Neural progenitor cell (in vitro differentiated cells): ENCODE measurements around the gene PPM1D. TPM values are rescaled to one million over a fixed set of nuclear protein-coding genes. Genes with fewer than 3 reads are reported as not detected.

Experiments
- DNase-seq: peaks from one replicate; pipeline ENCODE4 v3.0.0-alpha.2; 2016; ENCODE audit warnings: low spot score
- H2AFZ ChIP-seq: fragments of 200-600 bp; sonication (generic); replicated peaks from 2 replicates; pipeline ENCODE4 v1.6.1; 2016; ENCODE audit warnings: antibody characterized with exemption
- H3F3A ChIP-seq: fragments of 200-600 bp; sonication (generic); 2 replicates; pipeline ENCODE4 v1.6.1; 2016; ENCODE audit warnings: antibody characterized with exemption, low read depth
- H3K27ac ChIP-seq: fragments of 200-600 bp; sonication (generic); 2 replicates; pipeline ENCODE4 v1.5.1; 2016; ENCODE audit warnings: mild to moderate bottlenecking
- H3K27me3 ChIP-seq: fragments of 200-600 bp; sonication (generic); 2 replicates; pipeline ENCODE4 v1.6.1; 2016; ENCODE audit warnings: mild to moderate bottlenecking, moderate library complexity
- H3K36me3 ChIP-seq: fragments of 200-600 bp; sonication (generic); 2 replicates; pipeline ENCODE4 v1.5.1; 2016
- H3K4me1 ChIP-seq: fragments of 200-600 bp; sonication (generic); 2 replicates; pipeline ENCODE4 v1.6.1; 2016; ENCODE audit warnings: mixed run types
- H3K4me2 ChIP-seq: fragments of 200-600 bp; sonication (generic); 2 replicates; pipeline ENCODE4 v1.6.1; 2016
- H3K4me3 ChIP-seq: fragments of 200-600 bp; sonication (generic); 2 replicates; pipeline ENCODE4 v1.5.1; 2016
- H3K79me2 ChIP-seq: fragments of 200-600 bp; sonication (generic); 2 replicates; pipeline ENCODE4 v1.6.1; 2016; ENCODE audit warnings: low read depth
- H3K9ac ChIP-seq: fragments of 200-600 bp; sonication (generic); 2 replicates; pipeline ENCODE4 v1.6.1; 2016
- H3K9me3 ChIP-seq: fragments of 200-600 bp; sonication (generic); 2 replicates; pipeline ENCODE4 v1.5.1; 2016; ENCODE audit warnings: low read depth
- H4K20me1 ChIP-seq: fragments of 200-600 bp; sonication (generic); 2 replicates; pipeline ENCODE4 v1.6.1; 2016; ENCODE audit warnings: low read depth
- H3K27ac Mint-ChIP-seq: 3 replicates; pipeline ENCODE4 v1.8.0; 2021; ENCODE audit warnings: mixed read lengths
- H3K27me3 Mint-ChIP-seq: 2 replicates; pipeline ENCODE4 v1.8.0; 2022; ENCODE audit warnings: low read depth, mild to moderate bottlenecking, inconsistent platforms, moderate library complexity, mixed read lengths; ENCODE audit not compliant: insufficient read depth
- H3K36me3 Mint-ChIP-seq: 3 replicates; pipeline ENCODE4 v1.8.0; 2021; ENCODE audit warnings: mixed read lengths
- H3K4me1 Mint-ChIP-seq: 3 replicates; pipeline ENCODE4 v1.8.0; 2021; ENCODE audit warnings: mixed read lengths
- H3K4me3 Mint-ChIP-seq: 3 replicates; pipeline ENCODE4 v1.8.0; 2021; ENCODE audit warnings: mild to moderate bottlenecking, moderate library complexity, mixed read lengths
- H3K9me3 Mint-ChIP-seq: 3 replicates; pipeline ENCODE4 v1.8.0; 2020; ENCODE audit warnings: mixed read lengths
- CTCF ChIP-seq: fragments of 200-600 bp; sonication (generic); IDR thresholded peaks from 2 replicates; pipeline ENCODE4 v1.5.1; 2017; ENCODE audit warnings: antibody characterized with exemption, mild to moderate bottlenecking
- EZH2 ChIP-seq: fragments of 200-600 bp; sonication (generic); IDR thresholded peaks from 2 replicates; pipeline ENCODE4 v1.6.1; 2017; ENCODE audit warnings: antibody characterized with exemption, mild to moderate bottlenecking, moderate library complexity
- EZH2phosphoT487 ChIP-seq: fragments of 200-600 bp; sonication (generic); IDR thresholded peaks from 2 replicates; pipeline ENCODE4 v1.6.1; 2017; ENCODE audit warnings: antibody characterized with exemption
- total RNA-seq: library from RNA; depleted of rRNA; stranded (reverse); fragments of >200 nt; gene quantifications from 2 replicates; pipeline ENCODE4 v1.2.3, GENCODE V29; 2015; ENCODE audit warnings: low replicate concordance

Gene PPM1D
- total RNA-seq, 1 donor from 2014 or later = 22.9 TPM

- Mint-ChIP-seq H3K4me1 (peaks cover 8% of the 10 kb centered on the region), H3K4me3 (no peak overlapping the region), H3K27me3 (peaks cover 2% of the 10 kb centered on the region), H3K9me3 (peaks cover 4% of the 10 kb centered on the region), H3K27ac (no peak overlapping the region), H3K36me3 (peaks cover 16% of the 10 kb centered on the region)
- Histone ChIP-seq H3K36me3 (no peaks in the 10 kb centered on the region), H3K9ac (no peak overlapping the region), H3K4me3 (no peak overlapping the region), H3K4me1 (no peaks in the 10 kb centered on the region), H2AFZ (no peak overlapping the region), H3K9me3 (no peaks in the 10 kb centered on the region), H4K20me1 (no peaks in the 10 kb centered on the region), H3K4me2 (no peak overlapping the region), H3K27me3 (no peaks in the 10 kb centered on the region), H3K79me2 (peaks cover 100% of the 10 kb centered on the region), H3K27ac (no peak overlapping the region), H3F3A (peaks cover 8% of the 10 kb centered on the region)
- no peak for TF ChIP-seq CTCF
- no peak for TF ChIP-seq EZH2
- no peak for TF ChIP-seq EZH2phosphoT487
- no peak for DNase-seq
Measured at GRCh38 chr17:60618854-60619526, 19.0 kb downstream of the PPM1D start.

GRCh38 chr17:60622961-60623360, 23.0 kb downstream of the PPM1D start:
- Histone ChIP-seq H3K9ac (no peak overlapping the region), H2AFZ (no peak overlapping the region), H3K36me3 (peaks cover 5% of the 10 kb centered on the region), H4K20me1 (no peaks in the 10 kb centered on the region), H3K79me2 (peaks cover 89% of the 10 kb centered on the region), H3K27me3 (no peaks in the 10 kb centered on the region), H3K27ac (no peak overlapping the region), H3K4me1 (no peaks in the 10 kb centered on the region), H3K4me2 (no peak overlapping the region), H3K4me3 (no peak overlapping the region), H3F3A (peaks cover 8% of the 10 kb centered on the region), H3K9me3 (no peaks in the 10 kb centered on the region)
- Mint-ChIP-seq H3K27me3 (peaks cover 2% of the 10 kb centered on the region), H3K4me3 (no peak overlapping the region), H3K36me3 (peaks cover 10% of the 10 kb centered on the region), H3K27ac (no peak overlapping the region), H3K4me1 (no peaks in the 10 kb centered on the region), H3K9me3 (peaks cover 4% of the 10 kb centered on the region)
- TF ChIP-seq EZH2phosphoT487 (no peak), EZH2 (no peak), CTCF (no peak)
- DNase-seq = no peak

DNA sequence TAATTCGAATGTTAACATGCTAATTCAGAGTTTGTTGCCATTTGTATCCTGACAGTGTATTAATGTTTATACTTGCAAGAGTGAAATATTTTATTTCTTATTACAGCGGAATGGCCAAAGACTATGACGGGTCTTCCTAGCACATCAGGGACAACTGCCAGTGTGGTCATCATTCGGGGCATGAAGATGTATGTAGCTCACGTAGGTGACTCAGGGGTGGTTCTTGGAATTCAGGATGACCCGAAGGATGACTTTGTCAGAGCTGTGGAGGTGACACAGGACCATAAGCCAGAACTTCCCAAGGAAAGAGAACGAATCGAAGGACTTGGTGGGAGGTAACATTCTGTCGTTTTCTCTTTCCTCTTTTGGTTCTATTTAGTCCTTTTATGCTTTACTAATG, 23.4 kb downstream of the PPM1D start:
- Mint-ChIP-seq H3K36me3 (peaks cover 12% of the 10 kb centered on the region), H3K4me3 (no peak overlapping the region), H3K27ac (no peak overlapping the region), H3K9me3 (peaks cover 4% of the 10 kb centered on the region), H3K4me1 (no peaks in the 10 kb centered on the region), H3K27me3 (no peaks in the 10 kb centered on the region)
- Histone ChIP-seq H3K27ac (no peak overlapping the region), H3K36me3 (peaks cover 5% of the 10 kb centered on the region), H3K4me2 (no peak overlapping the region), H3K9me3 (no peaks in the 10 kb centered on the region), H3K79me2 (peaks cover 89% of the 10 kb centered on the region), H3K9ac (no peak overlapping the region), H3K4me1 (no peaks in the 10 kb centered on the region), H4K20me1 (no peaks in the 10 kb centered on the region), H3F3A (peaks cover 8% of the 10 kb centered on the region), H3K4me3 (no peak overlapping the region), H2AFZ (no peak overlapping the region), H3K27me3 (no peaks in the 10 kb centered on the region)
- DNase-seq = no peak
- no peak for TF ChIP-seq EZH2phosphoT487
- TF ChIP-seq EZH2 = no peak
- TF ChIP-seq CTCF = no peak
